Keratinocyte (primary cell): Measurements from ENCODE around the gene TAF4. TPM values are rescaled to one million over a fixed set of nuclear protein-coding genes. Genes with fewer than 3 reads are reported as not detected.

Experiments used
- DNase-seq: peaks from one replicate; pipeline ENCODE4 v3.0.0-alpha.2; 2011; ENCODE audit warnings: low read depth, missing footprints, low spot score
- FAIRE-seq: peaks from 2 replicates; lab custom pipeline; 2011; peaks lifted over from hg19 to GRCh38; lab: Jason Lieb, UNC
- H2AFZ ChIP-seq: 2 replicates; pipeline ENCODE4 v1.6.0; 2012; ENCODE audit warnings: low read length, control low read depth, inconsistent platforms; ENCODE audit not compliant: control insufficient read depth
- H3K27ac ChIP-seq: 2 replicates; pipeline ENCODE4 v1.5.1; 2011; ENCODE audit warnings: low read length; ENCODE audit not compliant: control insufficient read depth, insufficient read depth
- H3K27me3 ChIP-seq: 3 replicates; pipeline ENCODE4 v1.6.0; 2011; ENCODE audit warnings: low read length; ENCODE audit not compliant: control insufficient read depth, insufficient read depth; ENCODE audit errors: extremely low read depth
- H3K36me3 ChIP-seq, 2 experiments: 2 replicates in 1 of 2; 3 replicates in 1 of 2; pipeline ENCODE4 v1.5.1; 2011; ENCODE audit warnings: low read length in 2 of 2, mild to moderate bottlenecking in 1 of 2; ENCODE audit not compliant: control insufficient read depth in 2 of 2, insufficient read depth in 2 of 2; ENCODE audit errors: extremely low read depth in 1 of 2
- H3K4me1 ChIP-seq: 3 replicates; pipeline ENCODE4 v1.5.1; 2011; ENCODE audit warnings: low read length; ENCODE audit not compliant: control insufficient read depth, insufficient read depth; ENCODE audit errors: extremely low read depth
- H3K4me2 ChIP-seq: 3 replicates; pipeline ENCODE4 v1.6.0; 2011; ENCODE audit warnings: low read depth, low read length; ENCODE audit not compliant: control insufficient read depth, insufficient read depth; ENCODE audit errors: extremely low read depth
- H3K4me3 ChIP-seq, 3 experiments: fragments of 200-600 bp in 1 of 3; sonication (generic) in 1 of 3; 2 replicates in 2 of 3; 3 replicates in 1 of 3; pipeline ENCODE4 v1.5.1; 2011 to 2016; ENCODE audit warnings: low read length in 3 of 3, mild to moderate bottlenecking in 3 of 3, control low read depth in 2 of 3, inconsistent platforms in 1 of 3, low read depth in 1 of 3, mixed read lengths in 1 of 3, mixed run types in 1 of 3, moderate library complexity in 1 of 3; ENCODE audit not compliant: control insufficient read depth in 2 of 3, insufficient read depth in 2 of 3; ENCODE audit errors: extremely low read depth in 1 of 3
- H3K79me2 ChIP-seq: 2 replicates; pipeline ENCODE4 v1.6.0; 2012; ENCODE audit warnings: low read length; ENCODE audit not compliant: control insufficient read depth, insufficient read depth
- H3K9ac ChIP-seq: 3 replicates; pipeline ENCODE4 v1.6.0; 2011; ENCODE audit warnings: low read length; ENCODE audit not compliant: control insufficient read depth, insufficient read depth; ENCODE audit errors: extremely low read depth
- H3K9me1 ChIP-seq: 3 replicates; pipeline ENCODE4 v1.6.0; 2011; ENCODE audit warnings: low read length; ENCODE audit not compliant: control insufficient read depth, insufficient read depth; ENCODE audit errors: extremely low read depth
- H3K9me3 ChIP-seq: 2 replicates; pipeline ENCODE4 v1.5.1; 2012; ENCODE audit warnings: low read depth, low read length; ENCODE audit not compliant: control insufficient read depth
- H4K20me1 ChIP-seq: 3 replicates; pipeline ENCODE4 v1.6.0; 2011; ENCODE audit warnings: low read length; ENCODE audit not compliant: control insufficient read depth, insufficient read depth; ENCODE audit errors: extremely low read depth
- EZH2 ChIP-seq: IDR thresholded peaks from one replicate; pipeline ENCODE4 v1.6.1; 2012; ENCODE audit warnings: inconsistent platforms, mild to moderate bottlenecking, low read length, moderate library complexity
- dilution Hi-C: fragments of 300-500 bp; cut with MboI; formaldehyde crosslinking; loops from one replicate; pipeline ENCODE4 v1.7.0; 2020; ENCODE audit warnings: low sequenced_read_pairs; ENCODE audit not compliant: extremely low pct_ligation_motif_present
- polyA plus RNA-seq, 5 experiments: library from polyadenylated mRNA; depleted of rRNA in 3 of 5; stranded (reverse) in 3 of 5; stranded (forward) in 1 of 5; unstranded in 1 of 5; fragments of >200 nt; gene quantifications; 1 replicate in 1 of 5; 2 replicates in 3 of 5; 3 replicates in 1 of 5; pipeline versions ENCODE4 v1.2.1 to v1.2.3, GENCODE V29; 2011 to 2012; ENCODE audit warnings: missing spikeins in 2 of 5, low read depth in 1 of 5, low replicate concordance in 1 of 5
- TF ChIP-seq, protein P1 (sequence below), 3 experiments: IDR thresholded peaks in 1 of 3; conservative IDR thresholded peaks in 1 of 3; optimal IDR thresholded peaks in 1 of 3; 2 replicates in 2 of 3; 3 replicates in 1 of 3; pipeline versions ENCODE3 to v1.5.1; 2011; ENCODE audit warnings: low read length in 3 of 3, mild to moderate bottlenecking in 3 of 3, moderate library complexity in 2 of 3, control low read depth in 1 of 3, inconsistent platforms in 1 of 3; ENCODE audit not compliant: insufficient read depth in 2 of 3; ENCODE audit errors: extremely low read depth in 1 of 3

The TAF4 gene
- polyA plus RNA-seq, 1 donor (not counting 4 experiments of a cell fraction or from before 2014, with no cell fraction given) = 3.3 TPM

DNA sequence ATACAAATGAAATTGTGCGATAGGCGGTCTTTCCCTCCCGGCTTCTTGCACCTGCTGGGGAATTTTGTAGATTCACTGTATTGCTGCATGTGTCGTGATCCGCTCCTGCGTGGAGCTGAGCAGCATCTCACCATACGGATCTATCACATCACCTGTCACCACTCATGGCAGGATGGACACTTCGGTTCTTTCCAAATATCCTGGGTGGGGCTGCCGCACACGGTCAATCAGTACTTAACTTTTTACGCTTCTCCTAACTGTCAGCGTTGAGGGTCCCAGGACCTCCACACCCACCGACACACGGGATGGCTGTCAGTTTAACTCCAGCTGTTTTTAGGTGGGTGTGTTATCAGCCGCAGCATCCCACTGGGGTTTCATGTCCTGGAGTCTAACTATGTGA is 19.2 kb downstream of the TAF4 start:
- Histone ChIP-seq H4K20me1 (peaks cover 16% of the 10 kb centered on the region), H3K4me3 (no peak overlapping the region), H2AFZ (no peak overlapping the region), H3K79me2 (peaks cover 56% of the 10 kb centered on the region), H3K9me1 (peaks cover 3% of the 10 kb centered on the region), H3K4me2 (no peak overlapping the region), H3K27ac (no peak overlapping the region), H3K4me1 (peaks cover 6% of the 10 kb centered on the region), H3K9ac (no peak overlapping the region), H3K27me3 (no peaks in the 10 kb centered on the region), H3K9me3 (no peaks in the 10 kb centered on the region), H3K36me3 (no peaks in the 10 kb centered on the region)
- dilution Hi-C loops = no loop called here
- TF ChIP-seq, protein P1, sequence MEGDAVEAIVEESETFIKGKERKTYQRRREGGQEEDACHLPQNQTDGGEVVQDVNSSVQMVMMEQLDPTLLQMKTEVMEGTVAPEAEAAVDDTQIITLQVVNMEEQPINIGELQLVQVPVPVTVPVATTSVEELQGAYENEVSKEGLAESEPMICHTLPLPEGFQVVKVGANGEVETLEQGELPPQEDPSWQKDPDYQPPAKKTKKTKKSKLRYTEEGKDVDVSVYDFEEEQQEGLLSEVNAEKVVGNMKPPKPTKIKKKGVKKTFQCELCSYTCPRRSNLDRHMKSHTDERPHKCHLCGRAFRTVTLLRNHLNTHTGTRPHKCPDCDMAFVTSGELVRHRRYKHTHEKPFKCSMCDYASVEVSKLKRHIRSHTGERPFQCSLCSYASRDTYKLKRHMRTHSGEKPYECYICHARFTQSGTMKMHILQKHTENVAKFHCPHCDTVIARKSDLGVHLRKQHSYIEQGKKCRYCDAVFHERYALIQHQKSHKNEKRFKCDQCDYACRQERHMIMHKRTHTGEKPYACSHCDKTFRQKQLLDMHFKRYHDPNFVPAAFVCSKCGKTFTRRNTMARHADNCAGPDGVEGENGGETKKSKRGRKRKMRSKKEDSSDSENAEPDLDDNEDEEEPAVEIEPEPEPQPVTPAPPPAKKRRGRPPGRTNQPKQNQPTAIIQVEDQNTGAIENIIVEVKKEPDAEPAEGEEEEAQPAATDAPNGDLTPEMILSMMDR (optimal IDR thresholded peaks at IDR 0.05 in 1 of 3, IDR thresholded peaks at IDR 0.05 in 1 of 3, conservative IDR thresholded peaks at IDR 0.05 in 1 of 3; ENCODE audit: extremely low read depth in 1 of 3, insufficient read depth in 2 of 3, low read length in 3 of 3) = no peak
- TF ChIP-seq EZH2 = no peak
- FAIRE-seq (no peak), DNase-seq (no peak)

- DNase-seq (no peak), FAIRE-seq (no peak)
- no peak overlapping the region for H3K27ac ChIP-seq
- H2AFZ ChIP-seq = no peak overlapping the region
- no peaks in the 10 kb centered on the region for H3K9me3 ChIP-seq
- H3K9ac ChIP-seq = no peak overlapping the region
- no peaks in the 10 kb centered on the region for H3K27me3 ChIP-seq
- H3K4me2 ChIP-seq = no peak overlapping the region
- peaks cover 6% of the 10 kb centered on the region for H3K4me1 ChIP-seq
- H3K4me3 ChIP-seq = no peak overlapping the region
- TF ChIP-seq, protein P1 (optimal IDR thresholded peaks at IDR 0.05 in 1 of 3, IDR thresholded peaks at IDR 0.05 in 1 of 3, conservative IDR thresholded peaks at IDR 0.05 in 1 of 3; ENCODE audit: extremely low read depth in 1 of 3, insufficient read depth in 2 of 3, low read length in 3 of 3) = no peak
- TF ChIP-seq EZH2 = no peak
- dilution Hi-C loops = no loop called here
- H4K20me1 ChIP-seq = peaks cover 20% of the 10 kb centered on the region
- no peaks in the 10 kb centered on the region for H3K36me3 ChIP-seq
- H3K9me1 ChIP-seq = peaks cover 3% of the 10 kb centered on the region
- H3K79me2 ChIP-seq = peaks cover 56% of the 10 kb centered on the region
Measured at GRCh38 chr20:62045529-62046285, 20.0 kb downstream of the TAF4 start.
